CD14-positive monocyte (primary cell): ENCODE measurements around the gene MACROD2. TPM values are rescaled to one million over a fixed set of nuclear protein-coding genes. Genes with fewer than 3 reads are reported as not detected.

Source experiments
- DNase-seq, 3 donors: peaks; one replicate each; pipeline ENCODE4 v3.0.0-alpha.2; 2011 to 2022
- H2AFZ ChIP-seq: 2 replicates; pipeline ENCODE4 v1.6.0; 2012; ENCODE audit warnings: mild to moderate bottlenecking, low read depth, low read length, inconsistent platforms; ENCODE audit not compliant: insufficient read depth, poor library complexity, severe bottlenecking
- H3K27ac ChIP-seq, 2 donors: 1 replicate in 1 of 2; 2 replicates in 1 of 2; pipeline ENCODE4 v1.5.1; 2012 to 2013; ENCODE audit warnings: low read length in 2 of 2, control low read depth in 1 of 2, inconsistent platforms in 1 of 2, low read depth in 1 of 2, mild to moderate bottlenecking in 1 of 2
- H3K27me3 ChIP-seq, 2 donors: one replicate each; pipeline versions ENCODE4 v1.6.0 to v1.6.1; 2011 to 2013; ENCODE audit warnings: low read length in 2 of 2; ENCODE audit not compliant: control insufficient read depth in 2 of 2, insufficient read depth in 2 of 2
- H3K36me3 ChIP-seq, 2 donors: replicated peaks in 1 of 2; 1 replicate in 1 of 2; 2 replicates in 1 of 2; pipeline versions ENCODE4 v1.5.1 to v1.6.1; 2012 to 2013; ENCODE audit warnings: low read length in 2 of 2, control low read depth in 1 of 2, inconsistent platforms in 1 of 2, mild to moderate bottlenecking in 1 of 2; ENCODE audit not compliant: insufficient read depth in 2 of 2, control insufficient read depth in 1 of 2
- H3K4me1 ChIP-seq, 2 donors: 1 replicate in 1 of 2; 2 replicates in 1 of 2; pipeline versions ENCODE4 v1.5.1 to v1.6.1; 2012 to 2013; ENCODE audit warnings: low read length in 2 of 2, control low read depth in 1 of 2, inconsistent platforms in 1 of 2, mild to moderate bottlenecking in 1 of 2, moderate library complexity in 1 of 2; ENCODE audit not compliant: insufficient read depth in 2 of 2, control insufficient read depth in 1 of 2
- H3K4me2 ChIP-seq: replicated peaks from 2 replicates; pipeline ENCODE3; 2012; ENCODE audit warnings: low read length, moderate library complexity, mild to moderate bottlenecking; ENCODE audit not compliant: poor library complexity, severe bottlenecking; ENCODE audit errors: extremely low read depth
- H3K4me3 ChIP-seq, 3 experiments: fragments of 200-600 bp in 1 of 3; sonication (generic) in 1 of 3; replicated peaks in 1 of 3; 1 replicate in 2 of 3; 2 replicates in 1 of 3; pipeline ENCODE4 v1.5.1; 2011 to 2013; ENCODE audit warnings: low read length in 3 of 3, mild to moderate bottlenecking in 3 of 3, control low read depth in 2 of 3, low read depth in 2 of 3, inconsistent platforms in 1 of 3, moderate library complexity in 1 of 3
- H3K79me2 ChIP-seq: 2 replicates; pipeline ENCODE4 v1.6.0; 2012; ENCODE audit warnings: mild to moderate bottlenecking, control low read depth, inconsistent platforms, low read length, moderate library complexity; ENCODE audit not compliant: insufficient read depth
- H3K9ac ChIP-seq: 2 replicates; pipeline ENCODE4 v1.6.0; 2017; ENCODE audit warnings: low read length, mild to moderate bottlenecking; ENCODE audit not compliant: insufficient read depth, poor library complexity, severe bottlenecking
- H3K9me3 ChIP-seq, 2 donors: replicated peaks in 1 of 2; 1 replicate in 1 of 2; 2 replicates in 1 of 2; pipeline versions ENCODE4 v1.5.1 to v1.6.1; 2012 to 2013; ENCODE audit warnings: low read length in 2 of 2, control low read depth in 1 of 2; ENCODE audit not compliant: control insufficient read depth in 1 of 2, insufficient read depth in 1 of 2
- H4K20me1 ChIP-seq: 2 replicates; pipeline ENCODE4 v1.6.0; 2012; ENCODE audit warnings: mild to moderate bottlenecking, low read length, control low read depth, moderate library complexity; ENCODE audit not compliant: insufficient read depth
- H3K27ac Mint-ChIP-seq, 7 donors: one replicate each; pipeline ENCODE4 v1.8.0; 2020; ENCODE audit warnings: mild to moderate bottlenecking in 7 of 7, mixed read lengths in 7 of 7, moderate library complexity in 6 of 7, inconsistent platforms in 2 of 7
- H3K27me3 Mint-ChIP-seq, 3 donors: one replicate each; pipeline ENCODE4 v1.8.0; 2021 to 2022; ENCODE audit warnings: low read depth in 3 of 3, mild to moderate bottlenecking in 3 of 3, mixed read lengths in 3 of 3, moderate library complexity in 3 of 3, inconsistent platforms in 1 of 3
- H3K36me3 Mint-ChIP-seq, 2 donors: one replicate each; pipeline ENCODE4 v1.8.0; 2020; ENCODE audit warnings: mixed read lengths in 2 of 2, inconsistent platforms in 1 of 2, mild to moderate bottlenecking in 1 of 2
- H3K4me1 Mint-ChIP-seq: one replicate; pipeline ENCODE4 v1.8.0; 2020; ENCODE audit warnings: mild to moderate bottlenecking, mixed read lengths
- H3K4me3 Mint-ChIP-seq, 2 donors: one replicate each; pipeline ENCODE4 v1.8.0; 2020; ENCODE audit warnings: mild to moderate bottlenecking in 2 of 2, mixed read lengths in 2 of 2, moderate library complexity in 1 of 2
- H3K9me3 Mint-ChIP-seq, 7 donors: one replicate each; pipeline ENCODE4 v1.8.0; 2020 to 2022; ENCODE audit warnings: mixed read lengths in 7 of 7, mild to moderate bottlenecking in 6 of 7, moderate library complexity in 6 of 7, inconsistent platforms in 2 of 7
- WGBS: methylation state at CpG from one replicate; pipeline ENCODE4 v1.1.5; 2013; ENCODE audit warnings: missing lambda C conversion rate; ENCODE audit not compliant: insufficient coverage; 5-methylcytosine and 5-hydroxymethylcytosine counted together
- intact Hi-C, 2 donors: fragments of 100-400 bp; cut with micrococcal nuclease; formaldehyde crosslinking; loops; one replicate each; pipeline versions ENCODE4 v1.15.0 to v1.15.1; 2023
- polyA plus RNA-seq, 3 donors: library from polyadenylated mRNA; depleted of rRNA in 1 of 3; unstranded in 2 of 3; stranded (reverse) in 1 of 3; fragments of 300-500 nt in 2 of 3; fragments of >200 nt in 1 of 3; fragmentation: Illumina TruSeq in 2 of 3; gene quantifications; 1 replicate in 2 of 3; 2 replicates in 1 of 3; pipeline ENCODE4 v1.2.3, GENCODE V29; 2012 to 2021
- TF ChIP-seq, protein P1 (sequence below): fragments of 200-600 bp; IDR thresholded peaks from one replicate; pipeline ENCODE4 v1.8.0; 2022; ENCODE audit warnings: antibody characterized with exemption, mild to moderate bottlenecking

The MACROD2 gene
- polyA plus RNA-seq, 3 donors = 0.23 TPM; not detected in 2

DNA sequence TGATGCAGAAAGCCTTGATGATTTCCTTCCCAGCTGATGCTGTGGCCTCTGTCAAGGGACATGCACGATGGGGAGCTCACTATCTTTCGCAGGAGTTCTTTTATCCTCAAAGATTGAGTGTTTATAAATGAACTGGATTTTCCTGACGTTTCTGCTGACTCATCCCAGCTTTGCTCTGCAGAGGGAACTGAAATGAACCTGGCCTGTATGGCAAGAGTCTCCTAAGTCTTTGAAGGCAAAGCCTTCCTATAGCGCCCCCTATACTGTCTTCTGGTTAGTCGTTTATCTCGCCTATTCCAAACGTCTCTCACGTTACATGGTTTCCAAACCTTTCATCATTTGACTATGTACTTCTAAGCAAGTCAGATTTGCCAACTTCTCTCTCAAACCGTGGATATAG lies 2012.6 kb downstream of the MACROD2 start:
- H3K36me3 ChIP-seq = no peaks in the 10 kb centered on the region
- no peak overlapping the region for H3K4me2 ChIP-seq
- intact Hi-C loops = no loop called here
- Mint-ChIP-seq H3K36me3 (no peaks in the 10 kb centered on the region), H3K27ac (no peak overlapping the region), H3K9me3 (peaks cover 0 to 8% (median 5%) of the 10 kb centered on the region in 7 donors), H3K4me1 (peaks cover 5% of the 10 kb centered on the region), H3K4me3 (no peak overlapping the region), H3K27me3 (no peaks in the 10 kb centered on the region)
- no peaks in the 10 kb centered on the region for H4K20me1 ChIP-seq
- no peak overlapping the region for H2AFZ ChIP-seq
- H3K4me3 ChIP-seq = no peak overlapping the region
- DNase-seq = no peak
- H3K27ac ChIP-seq = no peak overlapping the region
- no peaks in the 10 kb centered on the region for H3K4me1 ChIP-seq
- 59% methylated on average over 8 of the region's 9 CpGs for WGBS
- TF ChIP-seq, protein P1, sequence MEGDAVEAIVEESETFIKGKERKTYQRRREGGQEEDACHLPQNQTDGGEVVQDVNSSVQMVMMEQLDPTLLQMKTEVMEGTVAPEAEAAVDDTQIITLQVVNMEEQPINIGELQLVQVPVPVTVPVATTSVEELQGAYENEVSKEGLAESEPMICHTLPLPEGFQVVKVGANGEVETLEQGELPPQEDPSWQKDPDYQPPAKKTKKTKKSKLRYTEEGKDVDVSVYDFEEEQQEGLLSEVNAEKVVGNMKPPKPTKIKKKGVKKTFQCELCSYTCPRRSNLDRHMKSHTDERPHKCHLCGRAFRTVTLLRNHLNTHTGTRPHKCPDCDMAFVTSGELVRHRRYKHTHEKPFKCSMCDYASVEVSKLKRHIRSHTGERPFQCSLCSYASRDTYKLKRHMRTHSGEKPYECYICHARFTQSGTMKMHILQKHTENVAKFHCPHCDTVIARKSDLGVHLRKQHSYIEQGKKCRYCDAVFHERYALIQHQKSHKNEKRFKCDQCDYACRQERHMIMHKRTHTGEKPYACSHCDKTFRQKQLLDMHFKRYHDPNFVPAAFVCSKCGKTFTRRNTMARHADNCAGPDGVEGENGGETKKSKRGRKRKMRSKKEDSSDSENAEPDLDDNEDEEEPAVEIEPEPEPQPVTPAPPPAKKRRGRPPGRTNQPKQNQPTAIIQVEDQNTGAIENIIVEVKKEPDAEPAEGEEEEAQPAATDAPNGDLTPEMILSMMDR = no peak
- no peaks in the 10 kb centered on the region for H3K79me2 ChIP-seq
- H3K9ac ChIP-seq = no peak overlapping the region
- no peaks in the 10 kb centered on the region for H3K27me3 ChIP-seq
- no peaks in the 10 kb centered on the region for H3K9me3 ChIP-seq

DNA sequence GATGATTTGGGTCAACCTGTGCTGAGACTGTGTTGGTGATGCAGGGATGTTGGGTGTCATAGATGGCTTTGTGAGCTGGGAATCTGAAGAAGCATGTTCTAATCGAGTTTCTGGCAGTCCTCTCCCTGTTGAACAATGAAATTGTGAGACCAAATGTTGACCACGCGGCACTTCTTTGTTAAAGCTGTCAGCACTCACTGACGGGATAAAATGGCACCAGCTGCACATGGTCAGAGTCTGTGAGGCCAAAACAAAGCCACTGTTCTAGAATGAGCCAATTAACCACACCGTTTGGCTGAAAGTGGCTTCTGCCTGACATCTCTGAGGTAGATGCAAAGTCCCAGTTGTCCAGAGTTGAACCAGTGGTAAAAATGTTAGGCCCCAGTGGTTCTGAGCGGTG lies 2015.7 kb downstream of the MACROD2 start:
- H3K36me3 Mint-ChIP-seq = no peaks in the 10 kb centered on the region
- H3K27me3 Mint-ChIP-seq = no peaks in the 10 kb centered on the region
- H3K36me3 ChIP-seq = no peaks in the 10 kb centered on the region
- intact Hi-C loops = no loop called here
- no peak overlapping the region for H3K27ac Mint-ChIP-seq
- WGBS = 93% methylated on average over 6 of the region's 6 CpGs
- H3K4me1 Mint-ChIP-seq = no peaks in the 10 kb centered on the region
- no peaks in the 10 kb centered on the region for H3K9me3 ChIP-seq
- H4K20me1 ChIP-seq = no peaks in the 10 kb centered on the region
- no peak overlapping the region for H3K4me3 Mint-ChIP-seq
- no peak overlapping the region for H3K4me2 ChIP-seq
- H2AFZ ChIP-seq = no peak overlapping the region
- TF ChIP-seq, protein P1 = no peak
- H3K4me3 ChIP-seq = no peak overlapping the region
- no peaks in the 10 kb centered on the region for H3K27me3 ChIP-seq
- peaks cover 0 to 9% (median 6%) of the 10 kb centered on the region in 7 donors for H3K9me3 Mint-ChIP-seq
- no peaks in the 10 kb centered on the region for H3K79me2 ChIP-seq
- H3K27ac ChIP-seq = no peak overlapping the region
- H3K9ac ChIP-seq = no peak overlapping the region
- DNase-seq = no peak
- H3K4me1 ChIP-seq = no peaks in the 10 kb centered on the region
